Astrocyte (in vitro differentiated cells and primary cell): ENCODE measurements around the gene CASP14. TPM values are rescaled to one million over a fixed set of nuclear protein-coding genes. Genes with fewer than 3 reads are reported as not detected.

ENCODE experiments used
- DNase-seq: peaks from one replicate; pipeline ENCODE4 v3.0.0-alpha.2; 2010; ENCODE audit warnings: low read depth
- FAIRE-seq: peaks from 2 replicates; lab custom pipeline; 2011; peaks lifted over from hg19 to GRCh38; lab: Jason Lieb, UNC
- H2AFZ ChIP-seq: 2 replicates; pipeline ENCODE4 v1.6.0; 2012; ENCODE audit warnings: low read depth, low read length, inconsistent platforms
- H3K27ac ChIP-seq: 2 replicates; pipeline ENCODE4 v1.5.1; 2011; ENCODE audit warnings: low read depth, low read length, inconsistent platforms
- H3K27me3 ChIP-seq: 2 replicates; pipeline ENCODE4 v1.6.0; 2011; ENCODE audit warnings: low read length, inconsistent platforms; ENCODE audit not compliant: insufficient read depth
- H3K36me3 ChIP-seq: 2 replicates; pipeline ENCODE4 v1.5.1; 2011; ENCODE audit warnings: low read length, inconsistent platforms; ENCODE audit not compliant: insufficient read depth
- H3K4me1 ChIP-seq: 2 replicates; pipeline ENCODE4 v1.5.1; 2011; ENCODE audit warnings: low read length, inconsistent platforms; ENCODE audit not compliant: insufficient read depth
- H3K4me2 ChIP-seq: 2 replicates; pipeline ENCODE4 v1.6.0; 2012; ENCODE audit warnings: low read length, inconsistent platforms
- H3K4me3 ChIP-seq: 2 replicates; pipeline ENCODE4 v1.5.1; 2011; ENCODE audit warnings: low read depth, mild to moderate bottlenecking, low read length, inconsistent platforms; ENCODE audit not compliant: insufficient read depth
- H3K79me2 ChIP-seq: 2 replicates; pipeline ENCODE4 v1.6.0; 2012; ENCODE audit warnings: mild to moderate bottlenecking, low read length, inconsistent platforms; ENCODE audit not compliant: insufficient read depth
- H3K9ac ChIP-seq: 2 replicates; pipeline ENCODE4 v1.6.0; 2012; ENCODE audit warnings: mild to moderate bottlenecking, low read length, inconsistent platforms
- H3K9me3 ChIP-seq: 2 replicates; pipeline ENCODE4 v1.5.1; 2012; ENCODE audit warnings: low read depth, mild to moderate bottlenecking, low read length, inconsistent platforms; ENCODE audit not compliant: insufficient read depth
- H4K20me1 ChIP-seq: 2 replicates; pipeline ENCODE4 v1.6.0; 2012; ENCODE audit warnings: low read length, inconsistent platforms; ENCODE audit not compliant: insufficient read depth
- H3K27ac Mint-ChIP-seq: one replicate; pipeline ENCODE4 v1.8.0; 2021; ENCODE audit warnings: mild to moderate bottlenecking, mixed read lengths; ENCODE audit not compliant: unreplicated experiment
- H3K27me3 Mint-ChIP-seq: one replicate; pipeline ENCODE4 v1.8.0; 2021; ENCODE audit warnings: low read depth, mixed read lengths; ENCODE audit not compliant: unreplicated experiment
- H3K36me3 Mint-ChIP-seq: one replicate; pipeline ENCODE4 v1.8.0; 2021; ENCODE audit warnings: low read depth, mixed read lengths; ENCODE audit not compliant: unreplicated experiment
- H3K4me1 Mint-ChIP-seq: one replicate; pipeline ENCODE4 v1.8.0; 2021; ENCODE audit warnings: low read depth, mixed read lengths; ENCODE audit not compliant: unreplicated experiment
- H3K4me3 Mint-ChIP-seq: one replicate; pipeline ENCODE4 v1.8.0; 2021; ENCODE audit warnings: mild to moderate bottlenecking, moderate library complexity, mixed read lengths; ENCODE audit not compliant: unreplicated experiment
- H3K9me3 Mint-ChIP-seq: one replicate; pipeline ENCODE4 v1.8.0; 2021; ENCODE audit warnings: mild to moderate bottlenecking, mixed read lengths; ENCODE audit not compliant: unreplicated experiment
- EZH2 ChIP-seq: IDR thresholded peaks from 2 replicates; pipeline ENCODE4 v1.6.1; 2012; ENCODE audit warnings: mild to moderate bottlenecking, low read length, inconsistent platforms; ENCODE audit not compliant: insufficient read depth
- total RNA-seq: library from RNA; stranded (reverse); gene quantifications from 2 replicates; pipeline ENCODE4 v1.2.1, GENCODE V29; 2021
- TF ChIP-seq, protein P1 (sequence below): IDR thresholded peaks from 2 replicates; pipeline ENCODE4 v1.5.1; 2011; ENCODE audit warnings: low read depth, mild to moderate bottlenecking, inconsistent platforms, low read length, moderate library complexity; ENCODE audit not compliant: insufficient read depth

The CASP14 gene
- total RNA-seq, 1 donor from 2014 or later = not detected

DNA sequence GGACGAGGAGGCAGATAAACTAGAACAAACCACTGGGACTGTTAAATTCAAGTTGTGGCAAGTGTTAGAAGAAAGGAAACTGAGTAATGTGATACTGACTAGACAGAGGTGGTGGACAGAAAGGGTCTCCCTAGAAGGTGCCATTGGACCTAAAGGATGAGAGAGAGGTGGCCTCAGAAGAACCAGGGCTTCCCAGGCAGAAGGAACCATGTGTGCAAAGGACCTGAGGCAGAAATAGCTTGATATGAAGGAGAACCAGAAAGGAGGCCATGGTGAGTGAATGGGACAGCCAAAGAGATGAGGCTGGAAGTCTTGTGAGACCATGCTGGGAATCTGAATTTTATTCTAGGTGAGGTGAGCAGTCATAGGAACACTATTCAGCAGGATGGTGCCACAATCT is 55.1 kb downstream of the CASP14 start:
- no peak overlapping the region for H2AFZ ChIP-seq
- peaks cover 15% of the 10 kb centered on the region for H3K4me1 ChIP-seq
- H4K20me1 ChIP-seq = peaks cover 12% of the 10 kb centered on the region
- H3K27ac Mint-ChIP-seq = no peak overlapping the region
- no peaks in the 10 kb centered on the region for H3K36me3 ChIP-seq
- H3K79me2 ChIP-seq = peaks cover 19% of the 10 kb centered on the region
- H3K27ac ChIP-seq = no peak overlapping the region
- H3K36me3 Mint-ChIP-seq = no peaks in the 10 kb centered on the region
- TF ChIP-seq, protein P1, sequence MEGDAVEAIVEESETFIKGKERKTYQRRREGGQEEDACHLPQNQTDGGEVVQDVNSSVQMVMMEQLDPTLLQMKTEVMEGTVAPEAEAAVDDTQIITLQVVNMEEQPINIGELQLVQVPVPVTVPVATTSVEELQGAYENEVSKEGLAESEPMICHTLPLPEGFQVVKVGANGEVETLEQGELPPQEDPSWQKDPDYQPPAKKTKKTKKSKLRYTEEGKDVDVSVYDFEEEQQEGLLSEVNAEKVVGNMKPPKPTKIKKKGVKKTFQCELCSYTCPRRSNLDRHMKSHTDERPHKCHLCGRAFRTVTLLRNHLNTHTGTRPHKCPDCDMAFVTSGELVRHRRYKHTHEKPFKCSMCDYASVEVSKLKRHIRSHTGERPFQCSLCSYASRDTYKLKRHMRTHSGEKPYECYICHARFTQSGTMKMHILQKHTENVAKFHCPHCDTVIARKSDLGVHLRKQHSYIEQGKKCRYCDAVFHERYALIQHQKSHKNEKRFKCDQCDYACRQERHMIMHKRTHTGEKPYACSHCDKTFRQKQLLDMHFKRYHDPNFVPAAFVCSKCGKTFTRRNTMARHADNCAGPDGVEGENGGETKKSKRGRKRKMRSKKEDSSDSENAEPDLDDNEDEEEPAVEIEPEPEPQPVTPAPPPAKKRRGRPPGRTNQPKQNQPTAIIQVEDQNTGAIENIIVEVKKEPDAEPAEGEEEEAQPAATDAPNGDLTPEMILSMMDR = no peak
- no peak for TF ChIP-seq EZH2
- H3K27me3 ChIP-seq = no peaks in the 10 kb centered on the region
- H3K27me3 Mint-ChIP-seq = no peaks in the 10 kb centered on the region
- no peak overlapping the region for H3K9ac ChIP-seq
- peaks cover 7% of the 10 kb centered on the region for H3K4me1 Mint-ChIP-seq
- no peak for FAIRE-seq
- peaks cover 8% of the 10 kb centered on the region for H3K9me3 ChIP-seq
- DNase-seq = no peak
- H3K4me3 ChIP-seq = no peak overlapping the region
- peaks cover 2% of the 10 kb centered on the region for H3K9me3 Mint-ChIP-seq
- no peak overlapping the region for H3K4me2 ChIP-seq
- H3K4me3 Mint-ChIP-seq = no peak overlapping the region

DNA sequence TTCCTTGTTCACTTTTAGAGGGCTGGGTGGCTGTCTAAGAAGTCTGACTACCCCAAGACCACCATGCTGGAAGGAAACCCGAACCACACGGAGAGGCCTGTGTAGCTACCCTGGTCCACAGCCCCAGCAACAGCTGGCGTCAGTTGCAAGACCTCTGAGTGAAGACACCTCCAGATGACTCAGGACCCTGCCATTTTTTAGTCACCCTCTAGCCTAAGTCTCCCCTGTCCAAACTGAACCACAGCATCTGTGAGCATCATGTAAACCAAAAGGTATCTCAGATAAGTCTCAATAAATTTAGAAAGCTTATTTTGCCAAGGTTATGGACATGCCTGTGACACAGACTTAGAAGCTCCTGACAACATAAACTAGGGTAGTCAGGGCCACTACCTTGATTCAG is 55.8 kb downstream of the CASP14 start:
- H3K27me3 ChIP-seq = no peaks in the 10 kb centered on the region
- no peak overlapping the region for H2AFZ ChIP-seq
- FAIRE-seq = no peak
- H3K27ac Mint-ChIP-seq = no peak overlapping the region
- H3K79me2 ChIP-seq = peaks cover 21% of the 10 kb centered on the region
- TF ChIP-seq EZH2 = no peak
- TF ChIP-seq, protein P1 = no peak
- peaks cover 8% of the 10 kb centered on the region for H3K9me3 ChIP-seq
- no peak overlapping the region for H3K4me2 ChIP-seq
- H3K4me3 ChIP-seq = no peak overlapping the region
- H3K27me3 Mint-ChIP-seq = no peaks in the 10 kb centered on the region
- no peak overlapping the region for H3K27ac ChIP-seq
- H3K4me1 ChIP-seq = peaks cover 15% of the 10 kb centered on the region
- peaks cover 2% of the 10 kb centered on the region for H3K9me3 Mint-ChIP-seq
- no peaks in the 10 kb centered on the region for H3K36me3 Mint-ChIP-seq
- no peak overlapping the region for H3K9ac ChIP-seq
- no peak overlapping the region for H3K4me3 Mint-ChIP-seq
- no peak for DNase-seq
- H3K4me1 Mint-ChIP-seq = peaks cover 7% of the 10 kb centered on the region
- H3K36me3 ChIP-seq = no peaks in the 10 kb centered on the region
- H4K20me1 ChIP-seq = peaks cover 13% of the 10 kb centered on the region
